Esophagus muscularis mucosa (tissue), 4 donors: ENCODE results near the gene GRHL3. TPM values are rescaled to one million over a fixed set of nuclear protein-coding genes. Genes with fewer than 3 reads are reported as not detected.
"Not testable (repeated sequence)": the region's sequence is repeated elsewhere in the genome, so short reads cannot be mapped to it uniquely, and the experiment has no call there.

ENCODE experiments used
- DNase-seq: peaks from one replicate; pipeline ENCODE4 v3.0.0-alpha.2; 2017; ENCODE audit errors: extremely low spot score
- H3K27ac ChIP-seq, 4 donors: fragments of 200-600 bp; sonication (generic); replicated peaks in 1 of 4; 1 replicate in 3 of 4; 2 replicates in 1 of 4; pipeline ENCODE4 v1.5.1; 2016 to 2019; ENCODE audit warnings: mild to moderate bottlenecking in 1 of 4
- H3K27me3 ChIP-seq, 4 donors: fragments of 200-600 bp; sonication (generic); one replicate each; pipeline versions ENCODE4 v1.5.1 to v1.6.0; 2016 to 2019
- H3K36me3 ChIP-seq, 4 donors: fragments of 200-600 bp; sonication (generic); one replicate each; pipeline ENCODE4 v1.5.1; 2016 to 2019
- H3K4me1 ChIP-seq, 4 donors: fragments of 200-600 bp; sonication (generic); one replicate each; pipeline ENCODE4 v1.5.1; 2016 to 2019
- H3K4me3 ChIP-seq, 4 donors: fragments of 200-600 bp; sonication (generic); 1 replicate in 2 of 4; 2 replicates in 2 of 4; pipeline ENCODE4 v1.5.1; 2016 to 2019; ENCODE audit warnings: mild to moderate bottlenecking in 4 of 4, moderate library complexity in 1 of 4
- H3K9me3 ChIP-seq, 4 donors: fragments of 200-600 bp; sonication (generic); 1 replicate in 3 of 4; 2 replicates in 1 of 4; pipeline ENCODE4 v1.5.1; 2016 to 2019
- CTCF ChIP-seq, 3 experiments: fragments of 200-600 bp in 2 of 3; fragments of 450-650 bp in 1 of 3; sonication (generic) in 2 of 3; IDR thresholded peaks; one replicate each; pipeline ENCODE4 v1.5.1; 2017 to 2019; ENCODE audit warnings: antibody characterized with exemption in 3 of 3, mild to moderate bottlenecking in 2 of 3, moderate library complexity in 1 of 3
- EP300 ChIP-seq: sonication (generic); formaldehyde crosslinking; IDR thresholded peaks from one replicate; pipeline ENCODE4 v1.6.1; 2017; ENCODE audit warnings: antibody characterized with exemption
- POLR2A ChIP-seq: fragments of 450-650 bp; IDR thresholded peaks from one replicate; pipeline ENCODE4 v1.6.1; 2017; ENCODE audit warnings: antibody characterized with exemption, moderate library complexity, mild to moderate bottlenecking, low read depth
- POLR2AphosphoS5 ChIP-seq, 2 donors: sonication (generic); formaldehyde crosslinking; IDR thresholded peaks; one replicate each; pipeline ENCODE4 v1.6.1; 2017; ENCODE audit warnings: antibody characterized with exemption in 2 of 2
- WGBS: methylation state at CpG from one replicate; pipeline ENCODE4 v1.1.5; 2018; 5-methylcytosine and 5-hydroxymethylcytosine counted together
- intact Hi-C: fragments of 100-400 bp; cut with DNase I; formaldehyde crosslinking; loops from one replicate; pipeline ENCODE4 v1.15.1; 2023
- total RNA-seq, 4 donors: library from RNA; depleted of rRNA; stranded (reverse); fragments of >200 nt; gene quantifications; one replicate each; pipeline versions ENCODE4 v1.1.0 to v1.2.1, GENCODE V29; 2016

The GRHL3 gene
- total RNA-seq, 4 donors from 2014 or later = not detected

- H3K36me3 ChIP-seq = no peaks in the 10 kb centered on the region
- no peaks in the 10 kb centered on the region for H3K9me3 ChIP-seq
- TF ChIP-seq CTCF (IDR thresholded peaks at IDR 0.05) (no peak), POLR2A (no peak), EP300 (no peak), POLR2AphosphoS5 (IDR thresholded peaks at IDR 0.05) (no peak)
- peaks cover 0 to 9% (median 0%) of the 10 kb centered on the region in 4 donors for H3K4me1 ChIP-seq
- intact Hi-C loops = no loop called here
- H3K27ac ChIP-seq = no peak overlapping the region
- 82% methylated on average over 1 of the region's 1 CpG for WGBS
- peaks cover 0 to 5% (median 0%) of the 10 kb centered on the region in 4 donors for H3K27me3 ChIP-seq
- no peak for DNase-seq
- H3K4me3 ChIP-seq = no peak overlapping the region
These were observed 36.7 kb upstream of the GRHL3 start for GRCh38 chr1:24282491-24282890.

DNA sequence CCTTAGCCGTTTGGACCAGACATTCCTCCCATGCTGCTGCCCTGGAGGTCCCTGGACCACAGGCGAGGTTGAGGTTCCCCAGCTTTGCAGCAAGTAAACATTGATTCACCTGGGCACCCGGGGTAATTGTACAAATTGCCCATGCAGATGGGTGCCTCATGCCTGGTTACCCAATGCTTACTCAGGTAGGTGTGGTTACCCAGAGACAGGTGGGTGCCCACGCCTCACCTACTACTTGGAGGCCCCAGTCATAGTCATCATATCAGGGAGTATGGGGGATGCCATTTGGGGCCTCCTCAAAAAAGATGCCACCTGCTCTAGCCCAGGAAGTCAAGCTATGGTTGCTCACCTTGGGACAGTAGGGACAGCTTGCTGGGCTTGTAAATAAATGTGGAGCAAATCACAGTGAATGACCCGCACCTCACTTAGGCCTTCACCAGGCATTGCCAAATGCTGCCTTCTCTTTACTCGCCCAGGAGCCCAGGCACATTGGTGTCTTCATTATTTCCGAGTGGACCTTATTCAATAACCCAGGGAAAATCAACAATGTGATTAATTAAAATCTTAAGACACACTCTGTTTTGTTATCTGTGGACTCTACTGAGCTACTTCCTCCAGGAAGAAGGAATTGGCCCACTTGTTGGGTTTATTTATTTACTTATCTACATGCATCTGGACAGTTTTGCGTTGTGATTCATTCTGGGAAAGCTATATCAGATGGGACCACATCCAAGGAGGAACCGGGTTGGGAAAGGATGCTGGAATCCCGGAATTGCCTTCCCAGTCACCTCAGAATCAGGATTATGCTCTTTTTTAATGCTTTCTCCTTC is 35.6 kb upstream of the GRHL3 start:
- no peak overlapping the region for H3K4me3 ChIP-seq
- H3K27me3 ChIP-seq = peaks cover 0 to 5% (median 0%) of the 10 kb centered on the region in 4 donors
- intact Hi-C loops = no loop called here
- TF ChIP-seq POLR2AphosphoS5 (IDR thresholded peaks at IDR 0.05) (peak in 1 of 2 donors; percentile 39), POLR2A (no peak)
- H3K36me3 ChIP-seq = no peaks in the 10 kb centered on the region
- H3K4me1 ChIP-seq = peaks cover 0 to 9% (median 0%) of the 10 kb centered on the region in 4 donors
- peak overlapping the region in 2 of 4 donors; percentile 25 to 43 for H3K27ac ChIP-seq
- DNase-seq = no peak
- 72% methylated on average over 8 of the region's 10 CpGs for WGBS
- no peaks in the 10 kb centered on the region for H3K9me3 ChIP-seq

DNA sequence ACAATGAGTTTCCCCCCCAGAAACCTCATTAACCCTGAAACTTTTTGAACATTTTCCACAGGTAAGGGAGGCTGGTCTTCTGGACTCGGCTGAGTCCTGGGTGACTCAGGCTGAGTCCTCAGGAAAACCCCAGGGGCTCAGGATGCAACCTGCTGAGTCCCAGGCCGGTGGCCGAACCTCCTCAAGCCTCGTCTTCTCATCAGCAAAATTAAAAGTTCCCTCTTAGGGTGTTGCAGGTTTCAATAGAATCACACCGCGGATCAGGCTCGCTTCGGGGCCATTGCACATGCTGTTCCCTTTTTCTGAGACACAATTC is 35.0 kb upstream of the GRHL3 start:
- H3K9me3 ChIP-seq = no peaks in the 10 kb centered on the region
- no peak for TF ChIP-seq POLR2A
- TF ChIP-seq EP300 = no peak
- no peak for TF ChIP-seq POLR2AphosphoS5 (IDR thresholded peaks at IDR 0.05)
- TF ChIP-seq CTCF (IDR thresholded peaks at IDR 0.05) = no peak
- no peaks in the 10 kb centered on the region for H3K36me3 ChIP-seq
- DNase-seq = no peak
- H3K4me3 ChIP-seq = no peak overlapping the region
- H3K27ac ChIP-seq = peak overlapping the region in 2 of 4 donors; percentile 25 to 43
- H3K27me3 ChIP-seq = peaks cover 0 to 5% (median 0%) of the 10 kb centered on the region in 4 donors
- 91% methylated on average over 8 of the region's 8 CpGs for WGBS
- intact Hi-C loops = no loop called here
- H3K4me1 ChIP-seq = peaks cover 0 to 10% (median under 1%) of the 10 kb centered on the region in 4 donors

DNA sequence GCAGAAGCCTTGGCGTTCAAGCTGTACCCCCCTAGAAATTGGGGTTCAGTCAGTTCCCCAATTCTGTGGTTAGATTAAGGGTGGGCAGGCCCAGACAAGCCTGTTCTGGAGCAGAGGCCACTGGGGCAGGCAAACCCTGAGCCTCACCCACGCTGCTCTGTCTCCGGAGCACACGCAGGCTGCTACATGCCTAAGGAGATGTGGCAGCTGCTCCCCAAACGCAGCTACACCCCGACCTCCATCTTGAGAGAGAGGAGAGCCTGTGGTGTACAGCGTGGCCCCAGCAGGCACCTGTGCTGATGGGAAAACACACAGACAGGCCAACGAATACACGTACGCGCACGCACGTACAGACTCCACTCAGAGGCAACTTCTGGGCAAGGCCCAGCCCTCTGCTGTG is 33.9 kb upstream of the GRHL3 start:
- H3K27me3 ChIP-seq = no peaks in the 10 kb centered on the region
- H3K4me3 ChIP-seq = no peak overlapping the region
- TF ChIP-seq POLR2AphosphoS5 (IDR thresholded peaks at IDR 0.05) (no peak), CTCF (IDR thresholded peaks at IDR 0.05) (no peak), EP300 (no peak), POLR2A (no peak)
- no peak for DNase-seq
- WGBS = 97% methylated on average over 12 of the region's 13 CpGs
- H3K36me3 ChIP-seq = no peaks in the 10 kb centered on the region
- peaks cover 0 to 21% (median 10%) of the 10 kb centered on the region in 4 donors for H3K4me1 ChIP-seq
- intact Hi-C loops = no loop called here
- no peak overlapping the region for H3K27ac ChIP-seq
- H3K9me3 ChIP-seq = no peaks in the 10 kb centered on the region

DNA sequence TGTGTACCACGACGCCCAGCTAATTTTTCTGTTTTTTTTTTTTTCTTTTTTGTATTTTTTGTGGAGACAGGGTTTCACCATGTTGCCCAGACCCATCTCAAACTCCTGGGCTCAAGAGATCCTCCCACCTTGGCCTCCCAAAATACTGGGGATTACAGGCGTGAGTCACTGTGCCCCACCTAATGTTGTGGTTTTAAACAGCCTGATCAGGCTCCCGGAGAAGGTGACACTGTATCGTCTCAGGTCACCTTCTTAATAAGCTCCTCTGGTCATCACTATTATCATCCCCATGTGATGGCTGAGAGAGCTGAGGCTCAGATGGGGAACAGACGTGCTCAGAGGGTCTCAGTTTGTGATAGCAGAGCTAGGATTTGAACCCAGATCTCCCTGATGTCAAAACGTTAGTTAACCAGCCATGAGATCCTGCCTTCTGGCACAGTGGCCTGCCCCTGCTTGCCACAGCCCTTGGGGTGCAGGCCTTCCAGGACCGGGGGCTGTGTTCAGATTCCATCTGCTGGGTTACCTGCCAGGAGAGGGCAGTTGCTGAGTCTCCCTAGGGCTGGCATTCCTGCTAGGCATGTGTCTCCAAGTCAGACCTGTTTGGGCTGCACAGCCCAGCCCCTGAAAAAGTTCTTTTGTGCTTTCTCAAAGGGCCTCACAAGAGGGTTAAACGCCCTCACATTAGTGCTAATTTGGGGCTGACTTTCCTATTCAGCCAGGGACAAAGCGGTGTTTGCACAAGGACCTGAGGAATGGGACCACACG is 32.7 kb upstream of the GRHL3 start:
- TF ChIP-seq EP300 = no peak
- no peak for TF ChIP-seq POLR2AphosphoS5 (IDR thresholded peaks at IDR 0.05)
- no peak for TF ChIP-seq CTCF (IDR thresholded peaks at IDR 0.05)
- TF ChIP-seq POLR2A = no peak
- Histone ChIP-seq H3K27me3 (no peaks in the 10 kb centered on the region), H3K4me3 (no peak overlapping the region), H3K36me3 (no peaks in the 10 kb centered on the region), H3K27ac (no peak overlapping the region), H3K4me1 (peaks cover 0 to 22% (median 10%) of the 10 kb centered on the region in 4 donors), H3K9me3 (no peaks in the 10 kb centered on the region)
- WGBS = 95% methylated on average over 10 of the region's 11 CpGs
- no peak for DNase-seq
- intact Hi-C loops = no loop called here

- peaks cover 0 to 22% (median 10%) of the 10 kb centered on the region in 4 donors for H3K4me1 ChIP-seq
- intact Hi-C loops, H3K4me3 ChIP-seq, H3K27ac ChIP-seq, H3K9me3 ChIP-seq, DNase-seq, H3K27me3 ChIP-seq, H3K36me3 ChIP-seq: not testable (repeated sequence)
- 96% methylated on average over 6 of the region's 6 CpGs for WGBS
These were observed 31.4 kb upstream of the GRHL3 start for GRCh38 chr1:24287779-24288178.
